Activated T-cell treated with anti-CD3 and anti-CD28 coated beads, Interleukin-2, amount 50 U/mL, for 4 hours (primary cell): ENCODE measurements around the gene RPGRIP1L. TPM values are rescaled to one million over a fixed set of nuclear protein-coding genes. Genes with fewer than 3 reads are reported as not detected.

ENCODE experiments used
- ATAC-seq, 2 donors: fragments of 200-7000 bp; cut with Tn5 transposase; one replicate each; pipeline ENCODE4 v1.10.0; 2021
- DNase-seq: peaks from one replicate; pipeline ENCODE4 v3.0.0-alpha.2; 2020
- H3K27me3 Mint-ChIP-seq: one replicate; pipeline ENCODE4 v1.8.0; 2021; ENCODE audit warnings: low read depth, mixed read lengths
- H3K36me3 Mint-ChIP-seq: one replicate; pipeline ENCODE4 v1.8.0; 2022; ENCODE audit warnings: mixed read lengths; ENCODE audit not compliant: insufficient read depth
- H3K4me1 Mint-ChIP-seq: one replicate; pipeline ENCODE4 v1.8.0; 2021; ENCODE audit warnings: low read depth, mixed read lengths
- H3K4me3 Mint-ChIP-seq: one replicate; pipeline ENCODE4 v1.8.0; 2021; ENCODE audit warnings: mild to moderate bottlenecking, moderate library complexity, mixed read lengths
- H3K9me3 Mint-ChIP-seq: one replicate; pipeline ENCODE4 v1.8.0; 2021; ENCODE audit warnings: mixed read lengths
- total RNA-seq, 3 donors: library from RNA; stranded (reverse); gene quantifications; one replicate each; pipeline ENCODE4 v1.2.1, GENCODE V29; 2021

Gene RPGRIP1L
- total RNA-seq, 3 donors from 2014 or later, result 5.4 to 6.6 (median 5.9) TPM

DNA sequence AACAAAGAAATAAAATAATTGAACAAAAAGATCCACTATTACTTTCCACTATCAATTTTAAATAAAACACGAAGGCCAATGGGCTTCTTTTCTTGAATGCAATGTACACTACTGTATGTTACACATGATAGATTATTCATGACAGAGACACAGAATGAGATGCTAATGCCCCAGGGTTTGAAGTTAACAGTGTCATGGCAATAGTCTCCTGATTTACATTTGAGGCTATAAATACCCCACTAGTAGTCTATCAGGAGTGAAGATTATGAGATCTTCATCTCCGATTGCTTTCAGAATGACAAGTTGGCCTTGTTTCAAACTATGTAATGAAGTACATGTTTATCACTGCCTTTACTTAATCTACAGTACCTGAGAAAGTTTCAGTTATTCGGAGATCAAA lies 84.4 kb downstream of the RPGRIP1L start:
- H3K4me3 Mint-ChIP-seq, result no peak overlapping the region
- no peaks in the 10 kb centered on the region for H3K4me1 Mint-ChIP-seq
- H3K9me3 Mint-ChIP-seq, result no peaks in the 10 kb centered on the region
- ATAC-seq, result no peak
- no peak for DNase-seq
- peaks cover 6% of the 10 kb centered on the region for H3K36me3 Mint-ChIP-seq
- H3K27me3 Mint-ChIP-seq, result no peaks in the 10 kb centered on the region

DNA sequence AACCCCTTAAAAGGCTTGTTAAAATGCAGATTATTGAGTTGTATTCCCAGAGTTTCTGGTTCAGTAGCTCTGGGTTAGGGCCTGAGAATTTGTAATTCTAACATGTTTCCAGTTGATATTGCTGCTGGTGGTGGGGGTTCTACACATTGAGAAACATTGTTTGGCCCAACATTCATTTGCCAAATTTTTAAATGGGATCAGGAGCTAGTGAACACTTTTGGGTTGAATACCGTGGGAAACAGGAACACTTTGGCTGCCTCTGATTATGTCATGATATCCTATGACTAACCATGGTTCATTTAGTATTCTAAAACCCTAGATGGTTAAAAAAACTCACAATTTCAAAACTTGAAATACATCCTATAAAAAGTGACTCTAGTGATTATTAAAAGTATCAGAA lies 89.3 kb downstream of the RPGRIP1L start:
- no peaks in the 10 kb centered on the region for H3K4me1 Mint-ChIP-seq
- ATAC-seq, result no peak
- no peaks in the 10 kb centered on the region for H3K9me3 Mint-ChIP-seq
- H3K36me3 Mint-ChIP-seq, result peaks cover 9% of the 10 kb centered on the region
- no peaks in the 10 kb centered on the region for H3K27me3 Mint-ChIP-seq
- DNase-seq, result no peak
- H3K4me3 Mint-ChIP-seq, result no peak overlapping the region

DNA sequence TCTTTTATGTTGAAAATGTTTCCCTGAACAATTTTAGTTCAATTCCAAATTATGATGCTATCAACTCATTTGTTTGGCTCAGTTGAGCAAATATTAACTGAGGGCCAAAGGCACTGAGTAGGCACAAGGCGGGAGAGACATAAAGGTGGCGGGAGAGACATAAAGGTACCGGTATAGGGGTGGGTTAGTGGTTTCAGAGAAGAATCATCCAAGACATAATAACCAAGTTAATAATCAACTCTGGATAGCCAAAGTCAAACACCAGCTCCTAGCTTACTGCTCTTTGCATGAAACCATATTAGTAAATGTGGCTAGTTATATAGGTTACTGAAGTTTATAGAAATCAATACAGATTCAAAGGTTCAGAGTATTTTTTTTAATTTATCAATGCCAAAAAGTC lies 91.7 kb downstream of the RPGRIP1L start:
- ATAC-seq, result no peak
- DNase-seq, result no peak
- Mint-ChIP-seq H3K36me3 (peaks cover 5% of the 10 kb centered on the region), H3K4me3 (no peak overlapping the region), H3K27me3 (no peaks in the 10 kb centered on the region), H3K9me3 (no peaks in the 10 kb centered on the region), H3K4me1 (no peaks in the 10 kb centered on the region)

DNA sequence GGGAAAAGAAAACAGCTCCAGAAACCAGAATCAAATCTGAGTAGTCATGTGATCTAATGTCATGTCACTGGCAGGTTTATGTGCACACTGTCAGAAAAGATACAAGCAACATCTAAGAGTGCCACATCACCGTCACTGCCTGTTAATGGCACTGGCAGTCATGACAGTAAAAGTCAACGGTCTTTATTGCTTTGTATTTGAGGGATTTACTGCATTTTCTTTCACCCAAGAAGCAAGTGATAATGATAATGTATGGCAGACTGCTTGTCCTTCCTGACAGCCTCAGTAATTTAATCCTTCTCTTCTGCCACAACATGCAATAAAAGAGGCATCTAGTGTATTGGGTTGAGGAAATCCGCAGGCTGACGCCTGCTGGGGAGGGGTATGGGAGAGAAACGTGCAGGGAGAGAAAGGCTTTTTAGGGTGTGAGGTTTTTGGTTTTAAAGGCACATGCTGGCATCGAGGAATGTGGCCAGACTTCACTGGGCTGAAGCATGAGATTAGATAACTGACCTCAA lies 92.4 kb downstream of the RPGRIP1L start:
- ATAC-seq, result no peak
- no peak for DNase-seq
- Mint-ChIP-seq H3K4me1 (no peaks in the 10 kb centered on the region), H3K27me3 (no peaks in the 10 kb centered on the region), H3K36me3 (peaks cover 5% of the 10 kb centered on the region), H3K4me3 (no peak overlapping the region), H3K9me3 (no peaks in the 10 kb centered on the region)

DNA sequence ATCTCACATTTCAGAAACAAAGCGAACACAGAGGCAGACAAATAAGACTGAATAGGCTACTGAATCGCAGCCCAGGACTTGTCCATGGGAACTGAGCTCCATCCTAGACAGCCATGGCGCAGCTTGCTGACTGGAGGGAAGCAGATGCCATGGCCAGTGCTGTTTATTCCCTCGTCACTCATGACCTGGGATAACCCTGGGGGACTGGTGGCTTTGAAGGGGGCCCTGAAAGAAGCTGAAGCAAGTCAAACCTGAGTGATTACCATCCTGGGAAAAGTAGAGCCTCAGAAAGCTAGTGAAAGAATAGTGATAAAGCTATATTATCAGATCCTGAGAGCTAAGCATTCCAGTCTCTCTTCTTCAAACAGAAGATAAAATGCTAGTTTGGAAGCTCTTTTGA lies 94.1 kb downstream of the RPGRIP1L start:
- Mint-ChIP-seq H3K36me3 (peaks cover 5% of the 10 kb centered on the region), H3K4me3 (no peak overlapping the region), H3K4me1 (no peaks in the 10 kb centered on the region), H3K9me3 (no peaks in the 10 kb centered on the region), H3K27me3 (no peaks in the 10 kb centered on the region)
- ATAC-seq (no peak), DNase-seq (no peak)

DNA sequence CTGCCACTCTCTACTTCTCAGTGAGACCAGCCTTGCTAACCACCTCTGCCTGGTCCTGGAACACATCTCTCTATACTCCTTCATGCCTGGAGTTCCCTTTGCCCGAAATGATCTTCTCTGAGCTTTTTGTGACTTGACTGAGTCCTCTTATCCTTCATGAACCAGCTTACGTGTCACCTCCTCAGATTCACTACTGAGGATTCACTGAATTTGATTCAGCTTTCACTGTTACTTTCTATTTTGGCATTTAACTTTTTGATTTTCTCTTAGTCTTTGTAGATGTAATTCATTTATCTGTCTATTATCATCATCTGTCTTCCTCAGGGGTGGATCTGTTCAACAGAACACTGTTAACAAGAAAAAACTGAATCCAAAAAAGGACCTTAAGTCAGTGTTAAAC lies 95.6 kb downstream of the RPGRIP1L start:
- no peaks in the 10 kb centered on the region for H3K27me3 Mint-ChIP-seq
- H3K4me3 Mint-ChIP-seq, result no peak overlapping the region
- no peak for DNase-seq
- no peaks in the 10 kb centered on the region for H3K9me3 Mint-ChIP-seq
- ATAC-seq, result no peak
- no peaks in the 10 kb centered on the region for H3K4me1 Mint-ChIP-seq
- peaks cover 8% of the 10 kb centered on the region for H3K36me3 Mint-ChIP-seq

DNA sequence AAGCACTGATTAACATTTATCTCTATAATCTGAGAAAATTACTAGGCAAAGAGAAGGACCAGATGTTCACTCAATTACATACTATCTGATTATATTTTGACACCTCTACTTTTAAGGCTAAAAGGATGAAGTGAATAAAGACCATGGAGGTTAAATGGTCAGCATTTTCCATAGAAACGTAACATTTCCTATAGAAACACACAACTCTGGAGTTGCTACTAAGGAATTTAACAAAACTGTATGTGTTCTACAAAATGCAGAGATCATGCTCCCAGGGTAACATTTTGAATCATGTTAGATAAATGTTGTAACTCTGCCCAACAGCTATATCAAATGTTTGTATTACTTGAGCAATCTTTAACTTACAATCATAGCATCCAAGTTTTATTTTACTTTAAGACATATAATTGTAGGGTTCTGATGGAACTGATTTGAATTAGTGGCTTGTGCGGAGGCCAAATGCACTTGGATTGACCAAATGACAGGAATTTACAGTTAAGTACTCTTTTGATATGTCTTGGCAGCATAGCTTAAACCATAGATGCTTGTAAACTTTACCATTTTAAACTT lies 97.7 kb downstream of the RPGRIP1L start:
- Mint-ChIP-seq H3K36me3 (peaks cover 7% of the 10 kb centered on the region), H3K9me3 (no peaks in the 10 kb centered on the region), H3K4me1 (no peaks in the 10 kb centered on the region), H3K4me3 (no peak overlapping the region), H3K27me3 (no peaks in the 10 kb centered on the region)
- DNase-seq (no peak), ATAC-seq (no peak)

DNA sequence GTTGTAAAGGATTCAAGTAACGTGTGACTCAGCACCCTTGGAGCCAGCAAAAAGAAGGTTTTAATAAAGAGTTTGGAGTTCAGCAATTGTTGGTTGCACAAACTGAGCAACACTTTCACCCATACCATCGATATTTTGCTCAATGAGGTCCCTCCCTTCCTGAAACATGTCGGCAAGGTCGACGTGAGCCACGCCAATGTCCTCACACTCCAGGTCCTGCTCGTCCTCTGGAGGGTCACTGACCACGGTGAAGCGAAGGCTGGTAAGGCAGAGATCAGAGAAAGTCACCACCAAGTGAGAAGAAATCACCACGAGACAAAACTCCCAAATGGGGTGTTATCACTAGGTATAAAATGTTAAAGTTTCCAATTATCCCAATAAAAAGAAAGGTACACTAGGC lies 98.3 kb downstream of the RPGRIP1L start:
- H3K9me3 Mint-ChIP-seq, result no peaks in the 10 kb centered on the region
- H3K4me3 Mint-ChIP-seq, result no peak overlapping the region
- ATAC-seq, result no peak
- H3K27me3 Mint-ChIP-seq, result no peaks in the 10 kb centered on the region
- no peaks in the 10 kb centered on the region for H3K4me1 Mint-ChIP-seq
- DNase-seq, result no peak
- H3K36me3 Mint-ChIP-seq, result peaks cover 7% of the 10 kb centered on the region

DNA sequence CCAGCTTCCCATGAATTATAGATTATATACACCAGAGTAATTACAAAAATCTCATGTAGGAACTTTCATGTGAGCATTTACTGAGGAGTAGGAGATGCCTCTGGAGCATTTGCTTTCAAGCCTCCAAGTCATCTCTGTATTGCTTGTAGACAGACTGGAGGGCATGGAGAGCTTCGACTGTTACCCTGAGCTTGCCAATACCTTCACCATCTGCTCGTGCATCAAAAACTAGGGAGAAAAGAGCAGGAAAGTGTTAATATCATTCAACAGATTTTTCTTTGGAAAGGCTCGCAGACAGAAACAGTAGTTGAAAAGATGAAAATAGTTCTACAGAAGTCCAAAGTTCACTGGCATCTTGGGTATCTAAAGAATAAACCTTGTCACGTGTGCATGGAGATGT lies 101.7 kb downstream of the RPGRIP1L start:
- ATAC-seq (no peak), DNase-seq (no peak)
- Mint-ChIP-seq H3K36me3 (peaks cover 13% of the 10 kb centered on the region), H3K4me1 (no peaks in the 10 kb centered on the region), H3K9me3 (no peaks in the 10 kb centered on the region), H3K4me3 (no peak overlapping the region), H3K27me3 (no peaks in the 10 kb centered on the region)

DNA sequence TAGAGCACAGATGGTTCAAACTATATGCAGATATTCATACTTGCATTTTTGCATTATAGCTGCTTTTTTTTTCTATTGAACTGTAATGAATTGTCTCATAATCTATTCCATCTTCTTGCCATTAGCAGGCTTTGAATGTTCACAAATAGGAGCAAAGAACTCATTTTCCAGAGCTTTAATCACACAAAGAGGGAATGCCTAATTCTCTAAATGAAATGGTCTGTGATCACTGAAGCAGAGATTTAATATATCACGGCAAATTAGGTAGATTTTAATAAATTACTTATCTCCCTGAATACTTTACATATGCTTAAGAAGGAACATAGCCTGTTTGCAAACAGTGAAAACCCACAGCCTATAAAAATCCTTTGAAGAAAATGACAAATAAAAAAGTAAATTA lies 103.0 kb downstream of the RPGRIP1L start:
- peaks cover 7% of the 10 kb centered on the region for H3K9me3 Mint-ChIP-seq
- H3K27me3 Mint-ChIP-seq, result no peaks in the 10 kb centered on the region
- H3K4me1 Mint-ChIP-seq, result no peaks in the 10 kb centered on the region
- ATAC-seq, result no peak
- peaks cover 13% of the 10 kb centered on the region for H3K36me3 Mint-ChIP-seq
- no peak overlapping the region for H3K4me3 Mint-ChIP-seq
- DNase-seq, result no peak

DNA sequence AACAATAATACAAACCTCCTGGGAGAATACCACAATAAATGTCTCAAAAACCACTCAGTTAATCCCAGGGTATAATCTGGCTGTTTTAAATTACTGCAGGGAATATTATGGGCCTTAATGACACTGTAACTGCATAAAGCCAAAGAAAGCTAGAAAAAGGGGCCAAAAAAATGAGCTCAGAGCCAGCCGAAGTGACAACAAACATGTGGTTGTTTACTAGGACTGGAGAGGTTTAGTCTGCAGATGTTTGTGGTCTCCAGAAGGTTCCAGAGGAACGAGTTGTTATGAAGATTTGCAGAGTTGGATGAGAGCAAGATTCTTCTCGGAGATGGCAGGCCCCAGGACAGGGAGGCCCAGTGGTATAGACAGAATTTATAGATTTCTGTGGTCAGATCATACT lies 103.5 kb downstream of the RPGRIP1L start:
- H3K36me3 Mint-ChIP-seq, result peaks cover 13% of the 10 kb centered on the region
- H3K4me3 Mint-ChIP-seq, result no peak overlapping the region
- ATAC-seq (no peak), DNase-seq (no peak)
- no peaks in the 10 kb centered on the region for H3K27me3 Mint-ChIP-seq
- H3K9me3 Mint-ChIP-seq, result peaks cover 11% of the 10 kb centered on the region
- H3K4me1 Mint-ChIP-seq, result no peaks in the 10 kb centered on the region

DNA sequence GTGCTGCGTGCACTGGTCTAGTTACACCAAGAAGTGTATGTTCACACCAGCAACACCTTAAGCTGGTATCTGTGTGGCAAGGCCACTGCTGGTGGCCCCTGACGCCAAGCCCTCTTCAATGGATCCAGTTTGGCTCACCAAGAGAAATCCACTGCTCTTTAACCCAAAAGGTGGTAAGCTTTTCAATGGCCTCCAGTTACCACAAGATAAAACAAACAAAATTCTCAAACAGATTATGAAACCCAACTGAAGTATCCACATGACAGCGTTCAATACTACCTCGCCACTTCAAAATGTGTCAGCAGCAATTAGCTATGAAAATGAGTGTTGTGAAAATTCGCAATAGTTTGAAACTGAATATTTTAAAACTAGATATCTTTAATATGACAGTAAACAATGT lies 104.1 kb downstream of the RPGRIP1L start:
- H3K4me3 Mint-ChIP-seq, result no peak overlapping the region
- no peaks in the 10 kb centered on the region for H3K4me1 Mint-ChIP-seq
- no peaks in the 10 kb centered on the region for H3K27me3 Mint-ChIP-seq
- H3K36me3 Mint-ChIP-seq, result peaks cover 10% of the 10 kb centered on the region
- ATAC-seq, result no peak
- peaks cover 14% of the 10 kb centered on the region for H3K9me3 Mint-ChIP-seq
- DNase-seq, result no peak

DNA sequence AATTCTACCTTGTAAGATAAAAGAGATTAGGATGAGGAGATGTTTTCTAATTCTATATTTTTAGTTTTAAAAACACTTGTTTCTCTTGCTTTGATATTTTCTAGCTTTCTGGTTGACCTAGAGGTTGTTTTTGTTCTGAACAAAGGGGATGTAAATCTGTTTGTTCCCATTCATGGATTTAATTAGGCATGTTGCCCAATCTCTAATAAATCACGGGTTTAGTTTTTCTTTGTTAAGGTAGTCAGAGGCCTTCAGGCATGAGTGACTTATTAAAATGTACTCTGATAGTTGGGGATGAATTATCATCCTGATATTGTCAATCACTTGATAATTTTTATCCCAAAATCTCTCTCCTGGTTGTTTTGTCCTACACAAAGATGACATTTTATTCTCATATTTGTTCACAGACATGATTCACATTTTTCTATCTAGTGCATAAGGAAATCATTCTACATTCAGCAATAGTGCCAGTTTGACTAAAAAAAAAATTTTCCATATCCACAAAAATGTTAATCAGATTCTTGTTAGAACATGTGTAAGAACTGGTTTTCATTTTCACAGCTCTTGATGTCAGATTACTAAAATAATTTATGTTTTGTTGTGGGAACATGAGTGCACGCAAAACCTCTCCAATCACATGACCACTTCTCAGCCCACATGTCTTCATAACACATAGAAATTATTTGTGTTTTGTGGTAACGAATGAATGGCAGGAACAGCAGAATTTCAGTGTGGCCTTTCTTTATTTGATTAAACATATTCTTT lies 105.0 kb downstream of the RPGRIP1L start:
- Mint-ChIP-seq H3K4me3 (no peak overlapping the region), H3K4me1 (no peaks in the 10 kb centered on the region), H3K27me3 (no peaks in the 10 kb centered on the region), H3K36me3 (peaks cover 7% of the 10 kb centered on the region), H3K9me3 (peaks cover 17% of the 10 kb centered on the region)
- ATAC-seq (no peak), DNase-seq (no peak)

DNA sequence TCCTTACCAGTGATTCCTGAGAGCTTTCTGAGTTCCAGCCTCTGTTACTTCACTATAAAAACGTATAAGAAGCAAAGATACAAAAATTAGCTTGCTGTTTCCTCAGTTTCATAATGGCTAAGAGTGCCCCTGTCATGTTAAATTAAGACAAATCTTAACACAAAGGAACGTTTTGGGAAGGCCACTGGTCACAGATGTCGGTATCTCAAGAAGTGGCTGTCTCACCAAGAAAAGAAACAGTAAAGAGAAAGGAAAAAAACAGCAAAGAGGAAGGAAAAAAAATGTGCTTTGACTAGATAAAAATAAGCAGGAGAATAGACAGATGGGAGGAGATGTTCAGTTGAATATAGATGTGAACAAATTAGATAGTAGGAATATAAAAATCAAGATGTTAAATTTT lies 105.9 kb downstream of the RPGRIP1L start:
- Mint-ChIP-seq H3K4me1 (no peaks in the 10 kb centered on the region), H3K4me3 (no peak overlapping the region), H3K9me3 (peaks cover 17% of the 10 kb centered on the region), H3K27me3 (no peaks in the 10 kb centered on the region), H3K36me3 (peaks cover 7% of the 10 kb centered on the region)
- DNase-seq (no peak), ATAC-seq (no peak)

DNA sequence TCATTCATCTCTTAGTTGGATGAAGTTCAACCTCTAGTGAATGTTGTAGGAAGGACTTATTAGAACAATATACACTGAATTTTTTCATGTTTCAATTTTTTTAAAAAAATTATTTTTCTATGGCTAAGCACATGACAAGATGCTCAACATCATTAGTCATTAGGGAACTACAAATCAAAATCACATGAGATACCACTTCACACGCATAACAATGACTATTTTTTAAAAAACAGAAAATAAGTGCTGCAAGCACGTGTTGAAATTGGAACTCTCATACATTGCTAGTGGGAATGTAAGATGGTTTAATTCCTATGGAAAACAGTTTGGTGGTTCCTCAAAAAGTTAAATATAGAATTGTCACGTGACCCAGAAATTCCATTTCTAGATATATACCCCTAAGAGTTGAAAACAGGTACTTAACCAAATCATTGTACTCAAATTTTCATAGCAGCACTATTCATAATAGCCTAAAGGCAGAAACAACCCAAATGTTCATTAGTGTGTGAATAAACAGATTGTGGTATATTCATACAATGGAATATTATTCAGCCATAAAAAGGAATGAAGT lies 115.5 kb downstream of the RPGRIP1L start:
- ATAC-seq (no peak), DNase-seq (no peak)
- Mint-ChIP-seq H3K4me1 (no peaks in the 10 kb centered on the region), H3K4me3 (no peak overlapping the region), H3K27me3 (no peaks in the 10 kb centered on the region), H3K36me3 (no peaks in the 10 kb centered on the region), H3K9me3 (peaks cover 7% of the 10 kb centered on the region)
